GM21717 (cell line): ENCODE results near the gene LRRC70.
"Not testable (repeated sequence)": the region's sequence is repeated elsewhere in the genome, so short reads cannot be mapped to it uniquely, and the experiment has no call there.

ENCODE experiments used
- ATAC-seq: cut with Tn5 transposase; IDR thresholded peaks from one replicate; pipeline ENCODE4 v1.9.1; 2021; ENCODE audit warnings: mild to moderate bottlenecking, moderate library complexity; ENCODE audit not compliant: unreplicated experiment

Gene LRRC70

DNA sequence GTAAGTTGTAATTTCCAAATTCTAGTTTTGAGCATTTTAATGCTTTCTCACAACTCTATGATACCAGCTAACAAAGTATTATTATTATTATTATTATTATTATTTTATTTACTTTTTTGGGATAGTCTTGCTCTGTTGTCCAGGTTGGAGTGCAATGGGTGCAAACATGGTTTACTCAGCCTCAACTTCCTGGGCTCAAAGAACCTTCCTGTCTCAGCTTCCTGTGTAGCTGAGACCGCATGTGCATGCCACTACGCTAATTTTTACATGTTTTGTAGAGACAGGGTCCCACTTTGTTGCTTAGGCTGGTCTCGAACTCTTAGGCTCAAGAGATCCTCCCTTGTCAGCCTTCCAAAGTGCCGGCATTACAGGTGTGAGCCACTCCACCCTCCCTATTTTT is 27.0 kb downstream of the LRRC70 start:
- no peak for ATAC-seq

GRCh38 chr5:62606878-62607277 is 28.3 kb downstream of the LRRC70 start:
- no peak for ATAC-seq

GRCh38 chr5:62607615-62608014 is 29.0 kb downstream of the LRRC70 start:
- ATAC-seq, result no peak

DNA sequence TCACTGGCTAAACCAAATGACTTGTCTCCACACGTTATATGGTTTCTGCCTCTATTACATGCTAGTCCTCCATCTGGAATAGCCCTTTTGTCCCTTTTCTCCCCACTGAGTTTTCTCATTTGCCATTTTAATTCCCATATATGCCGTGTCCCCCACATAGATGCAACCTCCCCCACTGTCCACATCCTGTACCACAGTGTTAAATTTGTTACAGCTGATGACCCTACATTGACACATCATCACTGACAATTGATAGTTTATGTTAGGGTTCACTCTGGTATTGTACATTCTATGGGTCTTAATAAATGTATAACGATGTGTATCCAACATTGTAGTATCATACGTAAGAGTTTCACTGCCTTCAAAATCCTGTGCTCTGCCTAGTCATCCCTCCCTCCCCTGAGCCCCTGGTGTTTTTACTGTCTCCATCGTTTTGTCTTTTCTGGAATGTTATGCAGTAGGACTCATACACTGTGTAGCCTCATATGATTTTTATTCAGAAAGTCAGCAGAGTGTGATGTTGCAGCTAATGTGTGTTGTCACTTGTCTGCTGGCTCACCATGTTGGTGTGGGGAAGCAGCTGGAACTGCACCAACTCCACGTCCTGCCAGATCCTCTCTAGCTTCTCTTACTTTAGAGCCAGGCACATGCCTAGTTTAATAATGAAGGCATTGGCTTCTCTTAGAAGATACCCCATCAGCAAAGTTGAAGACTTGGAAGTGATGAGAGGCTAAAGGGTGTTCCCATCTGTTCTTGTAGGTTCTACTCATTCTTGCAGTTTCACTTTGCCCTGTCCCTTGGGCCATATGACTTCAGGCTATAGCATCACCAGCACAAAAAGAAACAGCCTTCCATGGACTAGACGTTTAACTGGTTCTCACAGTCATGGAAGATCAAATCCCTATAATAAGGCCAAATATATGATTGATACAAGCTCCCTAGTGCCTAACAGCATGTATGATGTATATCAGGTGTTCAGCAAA is 30.2 kb downstream of the LRRC70 start:
- ATAC-seq, result no peak

- no peak for ATAC-seq
These were observed 35.7 kb downstream of the LRRC70 start for GRCh38 chr5:62614355-62614754.

DNA sequence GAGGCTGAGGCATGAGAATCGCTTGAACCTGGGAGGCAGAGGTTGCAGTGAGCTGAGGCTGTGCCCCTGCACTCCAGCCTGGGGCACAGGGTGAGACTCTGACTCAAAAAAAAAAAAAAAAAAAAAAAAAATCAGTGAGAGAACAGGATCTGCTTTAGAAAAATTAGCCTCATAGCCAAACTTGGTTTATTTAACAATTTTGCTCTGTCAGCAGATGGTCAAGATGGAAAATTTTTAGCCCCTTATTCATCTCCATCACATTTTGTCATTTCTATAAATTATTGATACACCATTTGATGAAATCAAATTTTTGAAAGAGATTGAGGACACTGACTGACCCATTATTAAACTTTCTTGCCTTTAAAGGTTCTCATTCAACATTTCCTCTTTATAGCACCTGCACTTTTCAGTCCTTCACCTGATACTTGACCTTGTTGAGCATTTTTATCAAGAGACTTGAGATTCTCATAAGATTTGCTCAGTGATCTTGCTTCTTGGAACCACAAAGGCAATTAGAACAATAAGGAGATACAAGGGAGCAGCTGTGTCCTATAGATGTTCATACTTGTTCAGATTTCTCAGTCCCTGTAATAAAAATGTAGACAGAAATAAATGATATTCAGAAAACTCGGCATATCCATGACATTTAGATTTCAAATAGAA is 38.1 kb downstream of the LRRC70 start:
- ATAC-seq, result no peak

DNA sequence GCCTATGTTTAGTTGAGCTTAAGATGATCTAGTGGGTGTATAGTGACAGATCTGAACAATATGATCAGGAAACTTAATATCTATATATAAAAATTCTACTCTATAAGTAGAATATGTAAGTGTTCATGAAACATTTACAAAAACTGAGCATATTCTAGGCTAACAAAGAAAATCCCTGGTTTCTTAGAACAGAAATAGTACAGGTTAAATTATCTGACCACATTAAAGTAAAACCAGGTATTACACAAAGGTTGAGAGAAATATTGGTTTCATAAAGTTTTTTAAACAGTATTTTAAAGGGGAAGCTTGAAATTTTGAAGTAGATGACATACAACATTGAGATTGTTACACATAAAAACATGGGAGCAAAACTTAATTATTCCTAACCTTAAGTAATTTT is 39.3 kb downstream of the LRRC70 start:
- ATAC-seq, result no peak

DNA sequence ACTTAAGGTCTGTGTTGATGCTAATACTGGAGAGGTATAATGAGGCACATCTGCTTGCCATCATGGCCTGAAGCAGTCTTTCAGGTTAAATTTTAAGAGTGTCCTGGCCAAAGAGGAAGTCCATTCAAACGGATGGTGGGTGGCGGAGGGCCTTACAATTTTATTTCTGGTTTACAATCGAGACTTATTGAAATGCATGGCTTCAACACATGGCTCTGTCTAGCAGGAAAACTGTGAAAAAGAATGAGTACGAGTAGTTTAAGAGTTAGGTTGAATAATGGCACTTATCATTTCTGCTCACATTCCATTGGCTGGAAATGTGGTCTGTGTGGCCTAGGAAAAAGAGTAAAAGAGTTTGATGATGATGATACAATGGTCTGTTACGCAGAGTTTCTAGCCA is 42.1 kb downstream of the LRRC70 start:
- no peak for ATAC-seq

DNA sequence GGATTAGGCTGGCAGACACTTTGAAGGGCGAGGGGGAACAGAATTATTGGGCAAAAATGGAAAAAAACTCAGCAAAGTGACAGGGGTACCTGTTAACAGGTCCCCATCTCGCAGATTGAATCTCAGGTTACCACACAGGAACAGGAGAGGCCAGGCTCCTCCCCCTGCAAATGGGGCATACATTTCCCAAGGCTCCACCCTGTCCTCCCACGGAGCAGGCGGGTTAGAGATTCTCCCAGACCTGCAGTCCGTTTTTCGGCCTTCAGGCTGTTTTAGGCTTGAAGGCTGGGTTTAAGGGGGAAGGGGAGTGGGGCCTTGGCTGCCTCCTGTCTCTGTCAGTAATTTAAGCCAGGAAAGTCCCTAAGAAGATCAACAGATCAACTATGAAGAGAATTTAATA is 42.7 kb downstream of the LRRC70 start:
- ATAC-seq, result no peak

GRCh38 chr5:62623271-62623670 is 44.7 kb downstream of the LRRC70 start:
- no peak for ATAC-seq

GRCh38 chr5:62624436-62624835 is 45.8 kb downstream of the LRRC70 start:
- not testable (repeated sequence) for ATAC-seq

GRCh38 chr5:62626534-62626933 is 47.9 kb downstream of the LRRC70 start:
- no peak for ATAC-seq

DNA sequence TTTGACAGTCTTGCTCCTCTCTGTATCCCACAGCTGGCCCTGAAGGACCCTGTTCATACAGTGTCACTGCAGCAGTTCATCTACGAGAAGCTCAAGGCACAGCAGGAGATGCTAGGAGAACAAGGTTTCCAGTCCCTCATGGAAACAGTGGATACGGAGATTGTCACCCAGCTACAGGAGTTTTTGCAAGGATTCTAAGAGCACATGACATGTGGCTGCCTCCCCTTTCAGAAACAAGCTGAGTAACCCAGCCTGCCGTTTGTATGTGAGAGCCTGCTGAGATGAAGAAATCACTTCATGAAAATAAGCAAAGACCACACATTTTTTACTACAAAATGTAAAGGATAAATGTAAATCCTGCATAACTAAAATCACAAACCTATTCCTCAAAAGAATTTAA is 48.5 kb downstream of the LRRC70 start:
- ATAC-seq, result no peak

GRCh38 chr5:62627901-62628300 is 49.3 kb downstream of the LRRC70 start:
- no peak for ATAC-seq
